ENCODE measurements around the gene MIA2.

Gene MIA2

DNA sequence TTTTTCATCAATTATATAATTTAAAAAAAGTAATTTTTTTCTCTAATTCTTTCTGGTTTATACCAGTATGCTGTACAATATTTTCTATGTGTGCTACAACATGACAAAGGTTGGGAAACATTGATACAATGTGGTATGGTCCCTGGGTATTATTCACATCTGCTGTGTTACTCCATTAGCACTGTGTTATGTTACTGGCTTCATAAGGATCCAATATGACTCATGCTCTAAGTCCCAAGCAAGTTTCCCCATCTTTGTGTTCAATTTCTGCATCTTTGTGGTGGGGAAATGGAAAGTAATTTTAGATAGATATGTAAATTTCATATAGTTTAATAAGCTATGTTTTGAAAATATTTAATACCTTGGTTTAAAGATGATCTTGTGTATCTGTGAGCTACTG lies 162.7 kb downstream of the MIA2 start:
- in situ Hi-C loops (cut with MboI; ENCODE audit: low pct_unique_long_range_greater_than_20kb, low sequenced_read_pairs, unreplicated experiment) = no loop called here
- TF ChIP-seq, protein P1, sequence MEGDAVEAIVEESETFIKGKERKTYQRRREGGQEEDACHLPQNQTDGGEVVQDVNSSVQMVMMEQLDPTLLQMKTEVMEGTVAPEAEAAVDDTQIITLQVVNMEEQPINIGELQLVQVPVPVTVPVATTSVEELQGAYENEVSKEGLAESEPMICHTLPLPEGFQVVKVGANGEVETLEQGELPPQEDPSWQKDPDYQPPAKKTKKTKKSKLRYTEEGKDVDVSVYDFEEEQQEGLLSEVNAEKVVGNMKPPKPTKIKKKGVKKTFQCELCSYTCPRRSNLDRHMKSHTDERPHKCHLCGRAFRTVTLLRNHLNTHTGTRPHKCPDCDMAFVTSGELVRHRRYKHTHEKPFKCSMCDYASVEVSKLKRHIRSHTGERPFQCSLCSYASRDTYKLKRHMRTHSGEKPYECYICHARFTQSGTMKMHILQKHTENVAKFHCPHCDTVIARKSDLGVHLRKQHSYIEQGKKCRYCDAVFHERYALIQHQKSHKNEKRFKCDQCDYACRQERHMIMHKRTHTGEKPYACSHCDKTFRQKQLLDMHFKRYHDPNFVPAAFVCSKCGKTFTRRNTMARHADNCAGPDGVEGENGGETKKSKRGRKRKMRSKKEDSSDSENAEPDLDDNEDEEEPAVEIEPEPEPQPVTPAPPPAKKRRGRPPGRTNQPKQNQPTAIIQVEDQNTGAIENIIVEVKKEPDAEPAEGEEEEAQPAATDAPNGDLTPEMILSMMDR (IDR thresholded peaks at IDR 0.05; ENCODE audit: extremely low read depth, insufficient read depth, missing control alignments) = no peak
- DNase-seq (ENCODE audit: low spot score) = no peak

DNA sequence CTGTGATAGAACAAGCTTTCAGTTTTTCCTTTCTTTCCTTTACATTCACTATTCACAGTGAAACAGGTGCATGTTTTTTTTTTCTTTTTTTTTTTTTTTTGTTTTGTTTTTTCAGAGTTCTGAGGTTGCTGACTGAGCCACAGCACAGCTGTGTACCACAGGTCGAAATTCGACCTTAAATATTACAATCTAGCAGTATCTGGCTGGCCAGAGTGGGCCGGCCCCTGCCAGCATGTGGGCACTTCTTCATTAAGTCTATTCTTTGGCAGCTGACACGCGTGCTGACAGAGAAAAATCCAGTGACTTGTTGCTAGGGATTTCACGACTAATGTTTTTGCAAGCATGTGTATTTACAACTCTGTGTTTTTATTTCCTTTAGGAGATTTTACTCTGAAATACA lies 164.7 kb downstream of the MIA2 start:
- in situ Hi-C loops (cut with MboI; ENCODE audit: low pct_unique_long_range_greater_than_20kb, low sequenced_read_pairs, unreplicated experiment) = no loop called here
- TF ChIP-seq, protein P1 (IDR thresholded peaks at IDR 0.05; ENCODE audit: extremely low read depth, insufficient read depth, missing control alignments) = no peak
- no peak for DNase-seq (ENCODE audit: low spot score)

DNA sequence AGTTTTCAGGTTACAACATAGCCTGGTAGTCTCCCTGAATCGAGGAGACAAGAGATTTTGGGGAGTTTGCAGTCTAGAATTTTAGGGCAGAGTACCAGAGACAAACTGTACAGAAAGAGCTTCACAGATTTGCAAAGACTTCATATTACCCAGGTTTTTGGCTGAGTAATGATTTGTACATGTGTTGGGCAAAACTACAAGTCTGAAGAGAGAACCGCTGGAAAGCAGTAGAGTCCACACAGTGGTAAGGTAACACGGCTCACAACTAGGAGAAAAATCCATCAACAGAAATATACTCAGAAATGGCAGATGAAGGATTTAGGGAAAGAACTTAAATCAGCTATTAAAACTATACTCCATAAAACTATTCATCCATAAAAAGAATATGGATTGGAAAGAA lies 172.8 kb downstream of the MIA2 start:
- in situ Hi-C loops (cut with MboI; ENCODE audit: low pct_unique_long_range_greater_than_20kb, low sequenced_read_pairs, unreplicated experiment) = no loop called here
- no peak for DNase-seq (ENCODE audit: low spot score)
- TF ChIP-seq, protein P1 (IDR thresholded peaks at IDR 0.05; ENCODE audit: extremely low read depth, insufficient read depth, missing control alignments) = no peak

DNA sequence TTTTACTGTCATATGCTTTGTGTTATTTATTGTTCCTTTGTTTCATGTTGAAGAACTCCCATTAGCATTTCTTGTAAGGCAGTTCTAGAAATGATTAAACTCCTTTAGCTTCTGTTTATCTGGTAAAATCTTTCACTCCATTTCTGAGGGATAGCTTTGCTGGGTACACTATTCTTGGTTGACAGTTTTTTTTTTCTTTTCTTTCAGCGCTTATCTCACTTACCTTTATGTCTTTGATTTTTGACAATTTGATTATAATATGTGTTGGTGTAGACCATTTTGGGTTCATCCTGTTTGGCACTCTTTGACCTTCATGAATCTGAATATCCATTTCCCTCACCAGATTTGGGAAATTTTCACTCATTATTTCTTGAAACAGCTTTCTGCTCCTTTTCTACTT lies 182.4 kb downstream of the MIA2 start:
- TF ChIP-seq, protein P1 (IDR thresholded peaks at IDR 0.05; ENCODE audit: extremely low read depth, insufficient read depth, missing control alignments) = no peak
- in situ Hi-C loops (cut with MboI; ENCODE audit: low pct_unique_long_range_greater_than_20kb, low sequenced_read_pairs, unreplicated experiment) = no loop called here
- no peak for DNase-seq (ENCODE audit: low spot score)

DNA sequence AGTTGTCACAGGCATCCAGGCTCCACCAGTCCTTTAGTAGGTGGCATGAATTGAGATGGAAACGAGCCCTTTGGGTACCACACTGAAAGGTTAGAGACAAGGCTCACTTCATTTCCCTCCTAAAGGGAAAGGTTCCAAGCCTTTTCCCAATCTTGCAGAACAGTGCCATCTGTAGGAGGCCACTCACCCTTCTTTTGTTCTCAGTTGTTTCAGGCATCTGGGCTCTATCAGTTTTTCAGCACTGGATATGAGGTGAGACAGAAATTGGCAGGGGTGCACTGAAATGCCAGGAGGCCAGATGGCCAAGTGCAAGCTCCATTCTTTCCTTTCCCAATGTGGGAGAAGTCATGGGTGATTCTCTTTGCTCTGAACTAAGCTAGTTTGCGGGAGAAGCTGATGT lies 183.3 kb downstream of the MIA2 start:
- in situ Hi-C loops (cut with MboI; ENCODE audit: low pct_unique_long_range_greater_than_20kb, low sequenced_read_pairs, unreplicated experiment) = no loop called here
- TF ChIP-seq, protein P1 (IDR thresholded peaks at IDR 0.05; ENCODE audit: extremely low read depth, insufficient read depth, missing control alignments) = no peak
- no peak for DNase-seq (ENCODE audit: low spot score)

DNA sequence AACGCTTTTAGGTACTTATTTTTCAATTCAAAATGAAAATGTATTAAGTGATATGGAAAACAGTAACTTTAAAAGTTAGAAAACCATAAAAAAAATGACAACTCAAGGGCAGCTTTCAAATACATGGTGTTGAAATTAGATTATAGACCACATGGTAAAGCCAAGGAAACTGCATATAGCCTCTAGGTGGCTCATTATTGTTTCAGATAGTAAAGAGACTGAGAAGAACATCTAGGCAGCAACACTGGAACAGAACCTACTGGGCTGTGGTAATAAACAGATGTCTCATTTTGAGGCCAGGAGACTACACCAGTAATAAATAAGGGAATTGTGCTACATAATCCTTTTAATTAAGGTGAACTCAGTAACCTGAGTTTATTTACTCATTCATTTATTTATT lies 185.6 kb downstream of the MIA2 start:
- in situ Hi-C loops (cut with MboI; ENCODE audit: low pct_unique_long_range_greater_than_20kb, low sequenced_read_pairs, unreplicated experiment) = no loop called here
- TF ChIP-seq, protein P1 (IDR thresholded peaks at IDR 0.05; ENCODE audit: extremely low read depth, insufficient read depth, missing control alignments) = no peak

DNA sequence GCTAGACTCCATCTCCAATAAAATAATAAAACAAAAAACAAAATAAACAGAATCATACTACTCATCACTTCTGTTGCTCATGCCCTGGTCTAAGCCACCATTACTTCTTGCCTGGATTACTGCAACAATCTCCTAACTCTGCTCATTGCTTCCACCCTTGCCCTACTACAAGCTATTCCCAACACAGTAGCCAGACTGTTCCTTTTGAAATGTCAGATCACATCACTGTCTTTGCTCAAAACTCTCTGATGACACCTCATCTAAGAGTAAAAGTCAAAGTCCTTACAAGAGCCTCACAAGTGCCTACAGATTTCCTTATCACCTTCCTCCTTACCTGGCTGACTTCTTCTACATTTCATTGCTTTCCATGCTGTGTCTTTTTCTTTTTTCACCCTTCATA lies 188.5 kb downstream of the MIA2 start:
- TF ChIP-seq, protein P1 (IDR thresholded peaks at IDR 0.05; ENCODE audit: extremely low read depth, insufficient read depth, missing control alignments) = no peak
- no peak for DNase-seq (ENCODE audit: low spot score)
- in situ Hi-C loops (cut with MboI; ENCODE audit: low pct_unique_long_range_greater_than_20kb, low sequenced_read_pairs, unreplicated experiment) = no loop called here

More for the DNA sequence above, 185.6 kb downstream of the MIA2 start:
- no peak for DNase-seq (ENCODE audit: low spot score)
